Ectodermal cell (in vitro differentiated cells): ENCODE measurements around the gene NDFIP1.

Experiments
- H3K27ac ChIP-seq: 2 replicates; pipeline ENCODE4 v1.7.0; 2013; ENCODE audit warnings: mild to moderate bottlenecking, low read depth, low read length; ENCODE audit not compliant: insufficient read depth, poor library complexity, severe bottlenecking
- H3K27me3 ChIP-seq: 2 replicates; pipeline ENCODE4 v1.7.0; 2013; ENCODE audit warnings: mild to moderate bottlenecking, low read length; ENCODE audit not compliant: insufficient read depth, control insufficient read depth, poor library complexity, severe bottlenecking
- H3K36me3 ChIP-seq: one replicate; pipeline ENCODE4 v1.7.0; 2013; ENCODE audit warnings: low read length; ENCODE audit not compliant: control insufficient read depth, insufficient read depth
- H3K4me1 ChIP-seq: one replicate; pipeline ENCODE4 v1.7.0; 2013; ENCODE audit warnings: low read length; ENCODE audit not compliant: control insufficient read depth, insufficient read depth
- H3K4me3 ChIP-seq: 2 replicates; pipeline ENCODE4 v1.7.0; 2013; ENCODE audit warnings: low read depth, low read length, control low read depth; ENCODE audit not compliant: insufficient read depth
- H3K9me3 ChIP-seq: 2 replicates; pipeline ENCODE4 v1.7.0; 2013; ENCODE audit warnings: mild to moderate bottlenecking, low read length, moderate library complexity; ENCODE audit not compliant: control insufficient read depth
- WGBS, 2 experiments: methylation state at CpG; one replicate each; pipeline ENCODE4 v1.1.7; 2013; ENCODE audit warnings: missing lambda C conversion rate in 2 of 2; 5-methylcytosine and 5-hydroxymethylcytosine counted together

Gene NDFIP1

DNA sequence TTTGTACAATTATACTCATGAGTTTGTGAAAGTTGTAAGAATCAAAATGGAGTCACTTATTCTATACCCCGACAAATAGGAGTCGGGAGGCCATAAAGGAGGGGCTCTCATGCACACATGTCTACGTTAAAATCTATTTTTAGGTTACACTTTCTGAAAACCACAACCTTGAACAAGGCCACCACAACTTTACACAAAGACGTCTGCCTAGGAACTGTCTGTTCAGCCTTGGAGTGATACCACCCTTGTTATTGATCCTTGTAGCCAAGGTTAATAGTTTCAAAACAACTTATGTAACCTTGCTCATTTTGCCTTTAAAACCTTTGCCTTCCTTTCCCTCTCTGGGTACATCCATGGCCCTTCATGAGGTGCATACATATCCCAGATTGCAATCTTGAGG lies 4.1 kb upstream of the NDFIP1 start:
- Histone ChIP-seq H3K4me3 (no peak overlapping the region), H3K27ac (no peak overlapping the region), H3K4me1 (no peaks in the 10 kb centered on the region), H3K36me3 (no peaks in the 10 kb centered on the region), H3K9me3 (no peaks in the 10 kb centered on the region), H3K27me3 (peaks cover 17% of the 10 kb centered on the region)
- 83 to 94% methylated on average over 4 of the region's 4 CpGs for WGBS, 2 experiments

- Histone ChIP-seq H3K4me1 (no peaks in the 10 kb centered on the region), H3K27me3 (peaks cover 17% of the 10 kb centered on the region), H3K36me3 (no peaks in the 10 kb centered on the region), H3K27ac (no peak overlapping the region), H3K4me3 (no peak overlapping the region), H3K9me3 (no peaks in the 10 kb centered on the region)
- 91% methylated on average over 3 of the region's 3 CpGs for WGBS, 2 experiments
These were observed 2.5 kb upstream of the NDFIP1 start for GRCh38 chr5:142106061-142106460.

DNA sequence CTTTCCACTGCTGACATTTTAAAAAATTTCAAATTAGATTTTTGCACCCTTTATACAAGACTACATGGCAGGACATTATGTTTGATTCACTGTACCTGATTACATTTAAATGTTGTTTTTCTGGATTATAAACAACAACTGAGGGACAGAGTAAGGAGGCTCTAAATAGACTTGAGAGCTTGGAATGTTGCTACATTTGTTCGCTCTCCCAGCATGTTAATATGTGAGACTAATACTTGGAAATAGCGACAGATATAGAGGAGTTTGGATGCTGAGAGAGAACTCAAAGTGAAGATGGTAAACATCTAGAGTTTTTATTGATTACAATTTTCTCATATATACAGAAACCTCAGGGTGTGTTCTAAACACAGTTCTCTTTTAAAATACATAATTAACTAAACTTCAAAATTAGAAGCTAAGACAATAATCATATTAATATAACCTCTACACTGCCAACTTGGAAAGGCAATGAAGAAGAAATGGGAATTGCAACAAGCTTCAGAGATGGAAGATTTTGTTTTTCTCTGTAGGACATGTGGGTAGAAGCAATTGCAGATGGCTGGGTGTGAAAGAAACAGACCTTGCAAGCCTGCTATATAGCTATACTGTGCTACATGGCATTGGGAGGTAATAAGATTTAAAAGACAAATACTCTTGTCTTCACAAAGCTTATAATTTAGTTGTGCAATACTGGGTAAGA lies 1.4 kb upstream of the NDFIP1 start:
- Histone ChIP-seq H3K9me3 (no peaks in the 10 kb centered on the region), H3K27me3 (peaks cover 17% of the 10 kb centered on the region), H3K36me3 (no peaks in the 10 kb centered on the region), H3K4me3 (no peak overlapping the region), H3K4me1 (no peaks in the 10 kb centered on the region), H3K27ac (no peak overlapping the region)
- WGBS, 2 experiments, result 93 to 96% methylated on average over 2 of the region's 2 CpGs

GRCh38 chr5:142107736-142108431 lies 695 bp upstream of the NDFIP1 start:
- 76 to 78% methylated on average over 11 of the region's 11 CpGs for WGBS, 2 experiments
- Histone ChIP-seq H3K36me3 (no peaks in the 10 kb centered on the region), H3K4me3 (peak overlapping the region; percentile 81), H3K27ac (no peak overlapping the region), H3K4me1 (no peaks in the 10 kb centered on the region), H3K9me3 (no peaks in the 10 kb centered on the region), H3K27me3 (peaks cover 17% of the 10 kb centered on the region)

DNA sequence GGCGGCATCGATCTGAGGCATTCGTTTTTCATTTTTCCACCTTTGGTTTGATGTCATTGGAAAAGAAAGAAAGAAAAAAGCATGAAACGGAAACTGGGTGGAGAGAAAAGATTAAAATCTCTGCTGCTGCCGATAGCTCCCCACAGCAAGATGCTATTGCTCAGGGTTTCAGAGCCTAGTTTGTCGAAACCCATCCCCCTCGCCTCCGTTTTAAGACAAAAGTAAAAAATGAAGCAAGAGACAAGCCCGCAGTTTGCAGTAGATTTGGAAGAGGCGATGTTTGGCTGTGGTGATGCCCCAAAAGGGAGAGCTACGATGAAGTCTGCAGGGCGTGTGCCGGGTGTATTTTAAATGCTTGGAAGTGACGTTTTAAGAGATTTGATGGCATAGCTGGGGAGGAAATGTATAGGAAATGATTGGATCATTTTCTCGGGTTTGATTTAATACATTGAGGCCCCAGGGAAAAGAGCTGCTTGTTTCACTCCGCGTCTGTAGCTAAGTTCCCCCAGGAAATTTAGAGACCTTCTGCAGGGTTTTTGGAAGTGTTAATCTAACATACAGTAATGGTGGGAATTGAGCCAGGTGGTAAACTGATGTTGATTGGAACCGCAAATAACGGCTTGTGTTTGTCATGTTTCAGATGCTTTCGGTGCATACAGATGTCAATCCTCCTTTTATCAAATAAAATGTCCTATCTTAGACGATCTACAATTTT lies 909 bp downstream of the NDFIP1 start:
- Histone ChIP-seq H3K4me3 (peak overlapping the region; percentile 81), H3K9me3 (no peaks in the 10 kb centered on the region), H3K27ac (peak overlapping the region; percentile 60), H3K27me3 (peaks cover 17% of the 10 kb centered on the region), H3K4me1 (no peaks in the 10 kb centered on the region), H3K36me3 (no peaks in the 10 kb centered on the region)
- WGBS, 2 experiments, result 2 to 3% methylated on average over 20 to 21 of the region's 21 CpGs

DNA sequence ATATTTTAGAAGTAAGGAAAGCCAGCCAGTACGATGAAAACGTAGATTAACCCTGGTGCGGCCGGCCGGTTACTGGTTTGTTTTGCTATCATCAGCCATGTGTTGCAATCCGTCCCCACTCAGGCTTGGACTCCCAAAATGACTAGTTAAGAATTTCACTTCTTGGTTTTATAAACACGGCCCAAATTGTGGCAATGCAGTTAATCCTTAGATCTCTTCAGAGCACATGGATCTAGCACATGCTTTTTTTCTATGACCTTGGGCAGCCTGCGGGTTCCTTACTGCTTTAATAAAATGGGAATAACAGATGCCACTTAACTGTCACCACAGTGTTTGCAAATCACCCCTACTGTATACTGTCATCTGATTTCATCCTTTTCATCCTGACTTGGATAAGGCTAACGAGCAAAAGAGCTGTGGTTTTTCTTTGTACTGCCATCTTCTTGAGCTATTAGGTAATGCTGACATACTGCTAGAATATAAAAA lies 1.5 kb downstream of the NDFIP1 start:
- no peaks in the 10 kb centered on the region for H3K9me3 ChIP-seq
- WGBS, 2 experiments, result 32 to 37% methylated on average over 9 of the region's 9 CpGs
- H3K4me1 ChIP-seq, result no peaks in the 10 kb centered on the region
- no peaks in the 10 kb centered on the region for H3K36me3 ChIP-seq
- no peak overlapping the region for H3K27ac ChIP-seq
- peak overlapping the region; percentile 81 for H3K4me3 ChIP-seq
- H3K27me3 ChIP-seq, result peaks cover 17% of the 10 kb centered on the region

- H3K4me1 ChIP-seq, result no peaks in the 10 kb centered on the region
- H3K9me3 ChIP-seq, result no peaks in the 10 kb centered on the region
- WGBS, 2 experiments, result 97 to 99% methylated on average over 6 of the region's 6 CpGs
- H3K27me3 ChIP-seq, result peaks cover 17% of the 10 kb centered on the region
- H3K36me3 ChIP-seq, result no peaks in the 10 kb centered on the region
- no peak overlapping the region for H3K4me3 ChIP-seq
- H3K27ac ChIP-seq, result no peak overlapping the region
These were observed 2.6 kb downstream of the NDFIP1 start for GRCh38 chr5:142110988-142111687.

- 93 to 100% methylated on average over 1 of the region's 1 CpG for WGBS, 2 experiments
- no peak overlapping the region for H3K4me3 ChIP-seq
- H3K9me3 ChIP-seq, result no peaks in the 10 kb centered on the region
- H3K4me1 ChIP-seq, result no peaks in the 10 kb centered on the region
- H3K36me3 ChIP-seq, result no peaks in the 10 kb centered on the region
- no peaks in the 10 kb centered on the region for H3K27me3 ChIP-seq
- no peak overlapping the region for H3K27ac ChIP-seq
These were observed 6.1 kb downstream of the NDFIP1 start for GRCh38 chr5:142114687-142115086.

DNA sequence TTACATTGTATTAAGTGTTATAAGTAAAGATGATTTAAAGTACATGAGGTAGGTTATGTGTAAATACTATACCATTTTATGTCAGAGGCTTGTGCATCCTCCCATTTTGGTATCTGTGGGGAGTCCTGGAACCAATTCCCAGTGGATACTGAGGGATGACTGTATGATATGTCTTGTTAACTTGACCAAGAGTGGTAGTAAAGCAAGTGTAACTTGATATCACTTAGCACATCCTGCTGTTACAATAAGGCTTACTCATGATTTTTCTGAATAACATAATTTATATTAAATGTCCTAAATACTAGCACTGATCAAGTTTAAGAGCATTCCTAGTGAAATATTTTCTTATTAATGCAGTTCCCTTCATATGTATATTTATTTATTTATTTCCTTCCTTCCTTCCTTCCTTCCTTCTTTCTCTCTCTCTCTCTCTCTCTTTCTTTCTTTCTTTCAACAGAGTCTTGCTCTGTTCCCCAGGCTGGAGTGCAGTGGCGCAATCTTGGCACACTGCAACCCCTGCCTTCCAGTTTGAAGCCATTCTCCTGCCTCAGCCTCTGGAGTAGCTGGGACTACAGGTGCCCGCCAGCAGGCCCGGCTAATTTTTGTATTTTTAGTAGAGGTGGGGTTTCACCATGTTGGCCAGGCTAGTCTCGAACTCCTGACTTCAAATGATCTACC lies 7.5 kb downstream of the NDFIP1 start:
- no peaks in the 10 kb centered on the region for H3K27me3 ChIP-seq
- WGBS, 2 experiments, result 87 to 89% methylated on average over 4 of the region's 4 CpGs
- H3K27ac ChIP-seq, result no peak overlapping the region
- no peak overlapping the region for H3K4me3 ChIP-seq
- no peaks in the 10 kb centered on the region for H3K9me3 ChIP-seq
- no peaks in the 10 kb centered on the region for H3K36me3 ChIP-seq
- H3K4me1 ChIP-seq, result no peaks in the 10 kb centered on the region
